GM19463 (cell line): ENCODE measurements around the gene DNAAF9.

ENCODE experiments used
- ATAC-seq: cut with Tn5 transposase; IDR thresholded peaks from one replicate; pipeline ENCODE4 v1.9.1; 2021; ENCODE audit warnings: mild to moderate bottlenecking, moderate library complexity; ENCODE audit not compliant: unreplicated experiment

DNAAF9 gene

DNA sequence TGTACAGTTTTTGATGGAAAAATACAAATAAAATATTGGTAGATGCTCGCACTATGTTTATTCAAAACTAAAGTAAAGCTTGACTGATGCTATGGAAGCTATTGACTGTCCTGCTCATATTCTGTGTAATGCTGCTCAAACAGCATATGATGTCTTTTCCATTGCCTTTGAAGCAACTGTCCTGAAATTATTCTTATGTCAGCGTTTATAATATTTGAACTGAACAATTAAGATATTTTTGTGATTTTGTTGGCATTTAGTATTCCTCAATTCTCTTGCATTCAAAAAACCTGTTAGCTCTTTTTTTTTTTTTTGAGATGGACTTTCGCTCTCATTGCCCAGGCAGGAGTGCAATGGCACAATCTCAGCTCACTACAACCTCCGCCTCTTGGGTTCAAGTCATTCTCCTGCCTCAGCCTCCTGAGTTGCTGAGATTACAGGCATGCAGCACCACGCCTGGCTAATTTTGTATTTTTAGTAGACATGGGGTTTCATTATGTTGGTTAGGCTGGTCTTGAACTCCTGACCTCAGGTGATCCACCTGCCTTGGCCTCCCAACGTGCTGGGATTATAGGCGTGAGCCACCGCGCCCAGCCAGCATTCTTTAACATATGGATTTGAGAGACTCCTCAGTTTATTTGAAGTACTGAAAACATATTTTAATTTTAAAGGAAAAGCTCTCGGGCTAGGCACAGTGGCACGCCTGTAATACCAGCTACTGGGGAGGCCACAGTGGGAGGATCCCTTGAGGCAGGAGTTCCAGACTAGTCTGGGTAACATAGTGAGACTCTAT lies 5.3 kb upstream of the DNAAF9 start:
- no peak for ATAC-seq

DNA sequence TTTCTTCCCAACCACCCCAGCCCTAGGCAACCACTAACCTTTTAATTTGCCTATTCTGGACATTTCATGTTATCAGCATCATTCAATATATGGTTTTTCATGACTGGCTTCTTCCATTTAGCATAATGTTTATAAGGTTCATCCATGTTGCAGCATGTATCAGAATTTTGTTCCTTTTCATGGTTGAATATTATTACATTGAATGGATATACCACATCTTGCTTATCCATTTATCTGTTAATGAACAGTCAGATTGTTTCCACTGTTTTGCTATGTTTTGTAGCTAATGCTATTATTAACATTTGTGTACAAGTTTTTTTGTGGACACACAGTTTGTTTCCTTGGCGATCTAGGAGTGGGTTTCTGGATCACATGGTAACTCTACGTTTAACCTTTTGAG lies 3.0 kb upstream of the DNAAF9 start:
- ATAC-seq, result no peak

DNA sequence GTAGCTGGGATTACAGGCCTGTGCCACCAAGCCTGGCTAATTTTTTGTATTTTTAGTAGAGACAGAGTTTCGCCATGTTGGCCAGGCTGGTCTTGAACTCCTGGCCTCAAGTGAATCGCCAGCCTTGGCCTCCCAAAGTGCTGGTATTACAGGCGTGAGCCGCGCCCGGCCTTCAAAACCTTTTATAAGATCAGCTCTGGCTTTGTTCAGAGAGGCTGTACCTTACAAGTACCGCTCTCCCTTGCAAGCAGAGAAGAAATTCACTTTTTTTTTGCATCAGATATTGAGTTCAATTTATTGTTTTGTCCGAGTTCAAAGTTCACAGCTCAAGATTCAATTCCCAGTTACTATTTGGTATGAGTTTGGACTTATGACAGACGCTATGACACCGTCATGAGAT lies 1.9 kb upstream of the DNAAF9 start:
- ATAC-seq, result no peak

DNA sequence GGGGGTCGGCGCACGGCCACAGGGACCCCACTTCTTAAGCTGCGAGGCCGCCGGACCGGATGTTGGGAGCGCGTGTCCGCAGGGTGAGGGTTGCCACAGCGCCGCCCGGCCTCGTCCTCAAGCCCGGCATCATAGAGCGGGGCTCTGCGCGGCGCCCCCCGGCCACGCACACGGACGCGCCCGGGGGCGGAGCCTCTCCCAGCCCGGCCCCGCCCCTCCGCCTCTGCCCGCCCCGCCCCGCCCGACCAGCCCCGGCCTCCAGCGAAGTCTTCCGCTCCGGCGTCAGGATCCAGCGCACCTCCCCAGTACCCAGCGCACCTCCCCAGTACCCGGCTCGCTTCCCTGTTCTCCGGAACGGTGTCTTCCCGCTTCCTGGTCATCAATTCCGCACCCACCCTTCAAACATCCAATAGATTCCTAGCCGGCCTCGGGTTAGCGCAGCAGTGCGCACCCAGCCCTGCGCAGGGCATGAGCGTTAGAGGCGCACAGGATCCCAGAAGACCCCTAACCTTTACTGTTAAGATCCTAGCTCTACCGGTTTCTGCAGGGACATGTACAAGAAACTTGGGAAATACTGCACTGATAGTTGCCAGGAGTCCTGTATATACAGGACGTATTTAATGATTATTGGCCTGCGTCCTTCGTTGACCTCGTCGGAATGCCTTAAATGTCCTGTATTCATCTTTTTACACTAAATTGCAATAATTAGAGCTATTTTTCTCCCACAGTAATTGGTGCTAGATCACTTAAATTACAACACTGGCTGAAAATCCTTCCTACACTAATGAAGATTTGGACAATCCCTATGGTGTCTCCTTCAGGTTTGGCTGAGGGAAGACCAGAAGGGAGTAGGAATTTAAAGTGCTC lies 535 bp upstream of the DNAAF9 start:
- peak; percentile 43 for ATAC-seq

- no peak for ATAC-seq
Measured at GRCh38 chr20:3406481-3407039, 909 bp downstream of the DNAAF9 start.

GRCh38 chr20:3405696-3406358 lies 1.6 kb downstream of the DNAAF9 start:
- no peak for ATAC-seq

DNA sequence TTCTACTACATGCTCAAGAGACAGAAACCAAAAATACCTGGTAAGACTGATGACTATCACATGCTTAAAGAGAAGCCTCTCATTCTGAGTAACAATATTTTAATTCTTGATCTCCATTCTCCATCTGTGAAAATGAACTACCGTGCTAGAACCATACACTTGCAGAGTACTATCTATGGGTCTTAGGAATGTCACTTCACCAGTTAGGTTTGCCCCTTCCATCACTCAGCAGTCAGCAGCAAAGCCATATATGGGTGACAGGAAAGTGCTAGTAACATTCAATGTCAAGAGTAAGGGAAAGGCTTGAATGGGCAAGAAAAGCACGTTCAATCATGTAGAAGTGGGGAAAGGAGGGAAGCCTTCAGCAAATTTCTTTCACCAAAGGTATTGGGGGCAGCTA lies 2.3 kb downstream of the DNAAF9 start:
- ATAC-seq, result no peak

GRCh38 chr20:3404402-3404801 lies 3.1 kb downstream of the DNAAF9 start:
- ATAC-seq, result no peak

DNA sequence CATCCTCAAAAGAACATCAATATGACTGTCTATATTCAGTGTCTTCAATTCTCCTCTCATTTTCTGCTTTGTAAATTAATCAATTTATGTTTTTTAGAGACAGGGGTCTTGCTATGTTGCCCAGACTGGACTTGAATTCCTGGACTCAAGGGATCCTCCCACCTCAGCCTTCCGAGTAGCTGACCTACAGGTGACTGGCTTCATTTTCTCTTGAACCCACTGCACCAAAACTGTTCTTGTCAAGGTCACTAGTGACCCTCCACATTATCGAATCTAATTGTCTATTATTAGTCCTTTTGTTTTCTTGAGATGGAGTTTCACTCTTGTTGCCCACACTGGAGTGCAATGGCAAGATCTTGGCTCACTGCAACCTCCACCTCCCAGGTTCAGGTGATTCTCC lies 3.7 kb downstream of the DNAAF9 start:
- ATAC-seq, result no peak

DNA sequence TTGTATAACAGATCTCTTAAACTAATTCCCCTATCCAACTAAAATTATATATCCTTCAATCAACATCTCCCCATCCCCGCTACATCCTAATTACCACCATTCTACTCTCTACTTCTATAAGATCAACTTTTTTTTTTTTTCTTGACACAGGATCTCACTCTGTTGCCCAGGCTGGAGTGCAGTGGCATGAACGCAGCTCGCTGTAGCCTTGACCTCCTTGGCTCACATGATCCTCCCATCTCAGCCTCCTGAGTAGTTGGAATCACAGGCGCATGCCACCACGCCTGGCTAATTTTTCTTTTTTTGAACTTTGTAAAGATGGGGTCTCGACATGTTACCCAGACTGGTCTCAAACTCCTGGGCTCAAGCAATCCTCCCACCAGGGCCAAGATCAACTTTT lies 5.0 kb downstream of the DNAAF9 start:
- ATAC-seq, result no peak

GRCh38 chr20:3400260-3401155 lies 7.0 kb downstream of the DNAAF9 start:
- ATAC-seq, result no peak

GRCh38 chr20:3398681-3399252 lies 8.7 kb downstream of the DNAAF9 start:
- no peak for ATAC-seq

DNA sequence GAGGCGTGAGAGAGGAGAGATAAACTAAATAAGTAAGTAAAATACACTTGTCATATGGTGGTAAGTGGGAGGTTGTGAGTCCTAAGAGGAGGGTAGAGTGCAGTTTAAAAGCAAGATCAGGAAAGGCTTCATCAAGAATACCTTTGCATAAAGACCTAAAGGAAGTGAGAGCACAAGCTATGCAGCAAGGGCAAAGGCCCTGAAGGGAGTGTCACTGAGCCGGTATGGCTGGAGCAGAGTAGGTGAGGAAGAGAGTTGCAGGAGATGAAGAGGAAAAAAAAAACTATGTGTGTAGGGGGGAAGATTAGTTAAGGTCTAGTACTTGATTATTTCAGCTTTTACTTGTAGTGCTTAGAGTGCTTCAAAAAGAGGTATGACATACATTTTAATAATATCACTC lies 11.0 kb downstream of the DNAAF9 start:
- ATAC-seq, result no peak

DNA sequence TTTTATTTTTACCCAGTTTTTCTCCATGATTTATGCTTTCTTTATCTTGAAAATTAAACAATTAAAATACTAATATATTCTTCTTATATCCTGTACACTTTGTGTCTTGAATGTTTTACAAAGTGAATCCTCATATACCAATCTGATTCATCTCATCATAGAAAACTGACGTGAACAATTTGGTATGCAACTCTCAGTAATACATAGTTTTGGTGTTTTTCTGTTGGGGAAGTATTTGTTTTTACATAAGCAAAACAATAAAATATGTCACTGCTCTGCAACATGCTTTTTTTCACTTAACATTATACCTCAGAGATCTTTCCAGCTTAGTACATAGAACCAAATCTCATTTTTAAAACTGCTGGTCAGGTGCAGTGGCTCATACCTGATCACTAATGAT lies 14.7 kb downstream of the DNAAF9 start:
- ATAC-seq, result no peak

DNA sequence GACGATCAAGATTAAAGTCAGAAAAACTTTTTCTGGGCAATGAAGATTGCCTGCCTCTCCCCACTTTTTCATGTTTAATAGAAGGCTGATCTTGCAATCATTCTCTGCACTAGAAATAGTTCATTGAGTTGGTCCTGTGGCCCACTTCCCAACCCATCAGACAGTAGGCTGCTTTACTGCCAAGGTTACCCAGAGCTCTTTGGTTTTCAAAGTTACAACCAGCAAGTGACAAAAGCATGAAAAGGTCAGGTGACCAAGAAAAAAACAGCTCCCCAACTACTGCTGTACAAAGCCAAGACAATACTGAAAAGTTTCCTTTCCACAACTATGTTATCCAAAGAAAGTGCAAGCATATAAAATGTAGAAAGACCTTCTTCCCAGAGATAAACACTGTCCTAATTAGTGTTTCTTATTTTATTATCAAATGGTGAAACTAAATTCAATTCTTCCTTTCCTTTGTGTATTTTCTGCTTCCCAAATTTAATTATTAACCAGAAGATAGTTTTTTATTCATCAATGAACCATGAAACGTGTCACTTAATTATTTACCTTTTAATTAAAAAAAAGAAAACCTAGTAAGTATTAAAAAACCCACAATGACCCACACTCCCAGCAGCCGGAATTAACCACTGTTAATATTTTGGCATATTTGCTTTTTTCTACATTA lies 16.6 kb downstream of the DNAAF9 start:
- ATAC-seq, result no peak

DNA sequence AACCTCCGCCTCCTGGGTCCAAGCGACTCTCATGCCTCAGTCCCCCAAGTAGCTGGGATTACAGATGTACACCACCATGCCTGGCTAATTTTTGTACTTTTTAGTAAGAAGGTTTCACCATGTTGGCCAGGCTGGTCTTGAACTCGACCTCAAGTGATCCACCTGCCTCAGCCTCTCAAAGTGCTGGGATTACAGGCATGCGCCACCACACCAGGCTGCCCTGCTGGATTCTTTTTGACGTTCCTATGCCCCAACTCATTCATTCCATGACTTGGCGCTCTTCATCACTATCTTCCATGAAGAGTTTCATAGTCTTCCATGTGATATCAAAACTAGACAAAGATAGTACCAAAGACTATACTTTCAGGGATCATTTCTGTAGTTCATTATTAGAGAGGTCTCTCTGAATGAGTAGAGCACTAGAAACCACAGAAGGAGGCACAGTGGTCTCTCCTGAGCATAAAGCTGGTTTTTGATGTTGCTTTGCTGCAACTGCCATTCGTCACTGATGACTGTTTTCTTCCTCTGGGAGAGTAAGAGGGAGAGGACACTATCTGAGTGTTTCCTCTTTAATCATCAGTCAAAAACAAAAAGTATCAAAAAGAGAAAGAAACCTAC lies 23.5 kb downstream of the DNAAF9 start:
- no peak for ATAC-seq

- ATAC-seq, result no peak
Measured at GRCh38 chr20:3382836-3383235, 24.6 kb downstream of the DNAAF9 start.

DNA sequence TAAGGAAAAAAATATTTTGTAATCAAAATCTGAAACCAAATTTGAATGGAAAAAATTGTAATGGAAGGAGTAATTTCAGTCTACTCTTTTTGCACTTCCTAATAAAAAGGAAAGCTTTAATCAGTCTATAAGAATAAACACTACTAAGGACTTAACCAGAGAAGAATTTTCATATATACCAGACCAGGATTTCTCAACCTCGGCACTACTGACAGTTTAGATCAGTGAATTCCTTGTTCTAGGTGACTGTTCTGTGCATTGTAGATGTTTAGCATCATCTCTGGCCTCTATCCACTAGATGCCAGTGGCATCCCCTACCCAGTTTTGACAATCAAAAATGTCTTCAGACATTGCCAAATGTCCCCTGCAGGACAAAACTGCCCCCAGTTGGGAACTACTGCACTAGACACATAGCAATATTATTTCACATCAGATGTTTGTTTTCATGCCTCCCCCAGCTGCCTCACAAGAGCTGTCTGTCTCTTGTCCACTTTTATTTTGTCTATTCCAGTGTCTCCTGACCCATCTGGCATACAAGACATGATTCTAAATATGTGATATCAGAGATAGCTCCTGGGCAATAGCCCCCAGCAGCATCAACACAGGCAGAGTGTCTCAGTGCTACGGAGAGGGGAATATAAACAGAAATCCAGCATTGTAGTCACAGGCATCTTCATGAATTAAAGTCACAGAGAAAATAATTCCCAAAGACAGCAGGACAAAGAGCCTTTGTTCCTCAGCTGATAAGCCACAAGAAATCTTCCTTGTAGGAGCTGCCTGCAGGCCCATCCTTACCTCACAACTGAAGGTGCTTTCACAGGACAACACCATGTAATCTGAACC lies 27.0 kb downstream of the DNAAF9 start:
- ATAC-seq, result no peak
